Epidermal melanocyte (primary cell): ENCODE results near the gene PARD3B.

Source experiments
- DNase-seq: peaks from one replicate; pipeline ENCODE4 v3.0.0; 2011; ENCODE audit warnings: low spot score; ENCODE audit not compliant: insufficient read length

The PARD3B gene

DNA sequence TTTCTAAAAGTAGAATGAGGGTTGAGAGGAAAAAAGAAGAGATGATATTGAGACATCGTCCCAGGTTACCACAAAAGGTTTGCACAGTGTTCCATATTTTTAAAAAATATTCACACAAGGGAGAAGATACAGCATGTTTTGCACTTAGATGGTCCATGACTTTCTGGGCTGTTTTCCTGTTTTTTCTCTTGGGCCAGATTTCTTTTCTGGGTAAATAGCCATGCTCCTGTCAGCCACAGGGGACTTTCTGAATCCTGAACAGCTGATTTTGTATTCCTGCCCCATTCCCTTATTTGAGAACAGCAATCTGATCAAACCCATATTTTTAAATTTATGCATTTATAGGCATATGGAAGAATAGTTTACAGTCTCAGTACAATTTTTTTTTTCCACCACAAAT is 951.1 kb downstream of the PARD3B start:
- no peak for DNase-seq

GRCh38 chr2:205496772-205497171 is 951.5 kb downstream of the PARD3B start:
- no peak for DNase-seq

GRCh38 chr2:205499006-205499405 is 953.7 kb downstream of the PARD3B start:
- DNase-seq, result no peak

DNA sequence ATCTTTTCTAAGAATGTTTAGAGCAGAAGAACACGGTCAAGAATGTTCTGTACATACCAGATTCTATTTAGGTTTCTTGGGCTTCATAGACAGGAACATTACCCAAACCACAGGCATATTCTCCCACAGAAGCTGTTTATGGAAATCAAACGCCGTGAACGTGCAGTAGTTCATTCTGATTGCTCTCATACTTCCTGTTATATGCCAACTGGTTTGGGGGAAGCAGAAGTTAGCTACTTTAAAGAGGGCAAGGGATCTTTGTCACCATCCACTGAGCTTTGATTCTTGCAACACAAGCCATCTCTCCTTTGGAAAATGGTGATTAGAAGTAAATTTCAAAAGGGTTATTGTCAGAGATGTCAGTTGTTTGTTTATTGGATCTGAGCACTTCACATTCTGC is 954.8 kb downstream of the PARD3B start:
- no peak for DNase-seq

DNA sequence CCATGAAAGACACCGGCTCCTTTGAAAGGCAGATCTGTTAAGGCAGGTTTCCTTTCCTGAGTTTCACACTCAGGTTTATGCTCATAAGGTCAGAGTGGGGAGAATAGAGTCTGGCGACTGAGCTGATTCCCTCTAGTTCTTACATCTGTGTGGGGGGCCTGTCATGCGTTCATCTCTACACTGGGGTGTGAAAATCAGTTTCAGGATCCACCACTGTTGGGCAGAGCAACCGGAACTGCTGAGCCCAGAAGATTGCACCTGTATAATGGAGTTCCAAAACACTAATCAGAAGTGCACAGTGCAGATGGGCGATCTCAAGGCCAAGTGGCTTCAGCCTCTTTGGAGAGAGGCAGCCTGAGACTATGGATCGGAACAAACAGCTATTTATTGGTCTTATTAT is 955.7 kb downstream of the PARD3B start:
- DNase-seq, result no peak

- DNase-seq, result no peak
Measured at GRCh38 chr2:205501826-205502225, 956.6 kb downstream of the PARD3B start.

- DNase-seq, result no peak
Measured at GRCh38 chr2:205505371-205505770, 960.1 kb downstream of the PARD3B start.

DNA sequence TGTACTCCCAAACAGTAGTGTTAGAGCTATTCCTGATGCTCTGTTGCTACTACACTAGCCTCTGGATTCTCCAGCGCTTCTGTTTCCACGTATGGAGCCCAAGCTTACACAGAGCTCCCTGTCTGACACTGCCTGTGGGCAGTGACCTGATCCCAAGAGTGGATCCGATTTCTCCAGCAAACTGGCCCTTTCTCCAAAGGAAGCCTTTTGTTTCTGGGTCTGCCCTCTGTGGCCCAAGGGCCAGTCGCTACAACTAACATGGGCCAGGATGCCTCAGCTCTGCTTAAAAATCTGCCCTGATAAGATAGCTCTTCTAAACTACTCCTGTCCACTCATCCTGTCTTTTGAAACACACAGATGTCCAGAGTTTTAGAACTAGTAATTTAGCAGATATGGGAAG is 964.4 kb downstream of the PARD3B start:
- DNase-seq, result no peak

DNA sequence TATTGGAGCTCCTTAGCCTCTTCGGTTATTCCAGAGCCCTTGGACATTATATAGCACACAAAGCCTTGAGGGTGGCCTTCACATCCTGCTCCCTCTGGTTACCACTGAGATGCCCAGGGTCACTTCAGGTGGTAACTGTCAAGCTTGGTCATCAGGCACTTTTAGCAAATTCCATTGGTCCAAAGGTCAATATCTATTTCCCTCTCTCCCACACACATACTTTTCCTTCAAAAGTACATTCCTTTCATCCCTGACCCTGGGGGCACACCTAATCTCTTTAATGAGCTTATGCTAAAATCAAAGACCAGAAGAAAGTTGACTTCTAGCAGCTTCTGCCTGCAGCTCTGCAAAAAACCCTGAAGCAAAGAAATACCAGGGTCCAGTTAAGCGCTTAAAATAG is 965.1 kb downstream of the PARD3B start:
- DNase-seq, result no peak

DNA sequence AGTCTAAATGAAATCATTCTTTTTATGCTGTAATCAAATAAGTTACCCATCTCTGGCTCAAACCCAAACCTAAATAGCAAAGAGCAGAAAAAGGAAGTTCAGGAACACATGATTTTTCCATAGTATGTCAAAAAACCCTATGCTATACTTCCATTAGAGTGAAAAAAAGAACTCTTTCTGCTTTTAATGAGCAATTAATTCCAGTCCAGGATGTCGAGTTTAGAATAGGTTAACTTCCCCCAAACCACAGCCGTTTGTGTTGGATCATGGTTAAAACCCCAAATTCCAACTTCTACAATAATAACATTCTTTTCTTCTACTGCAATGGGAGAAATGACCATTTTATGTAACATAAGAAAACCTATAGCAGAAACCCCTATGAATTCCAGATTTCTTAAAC is 965.9 kb downstream of the PARD3B start:
- no peak for DNase-seq

DNA sequence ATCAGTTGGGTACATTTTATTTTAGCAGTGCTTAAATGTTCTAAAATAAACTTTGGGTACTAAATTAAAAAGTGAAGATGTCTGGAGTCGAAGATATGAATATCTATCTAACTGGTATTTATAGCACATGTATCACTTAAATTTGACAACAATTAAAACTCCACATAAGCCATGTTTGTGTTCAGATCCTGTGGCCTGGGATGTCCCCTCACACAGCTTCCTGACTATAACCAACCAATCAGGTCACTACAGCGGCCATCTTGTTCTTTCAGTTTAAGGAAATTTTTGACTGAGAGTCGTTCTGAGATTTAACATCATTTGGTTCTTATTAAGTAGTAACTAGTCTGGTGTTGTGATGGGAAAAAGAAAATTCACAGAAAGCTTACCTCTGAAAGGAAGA is 966.4 kb downstream of the PARD3B start:
- no peak for DNase-seq

GRCh38 chr2:205520311-205520710 is 975.0 kb downstream of the PARD3B start:
- DNase-seq, result no peak

DNA sequence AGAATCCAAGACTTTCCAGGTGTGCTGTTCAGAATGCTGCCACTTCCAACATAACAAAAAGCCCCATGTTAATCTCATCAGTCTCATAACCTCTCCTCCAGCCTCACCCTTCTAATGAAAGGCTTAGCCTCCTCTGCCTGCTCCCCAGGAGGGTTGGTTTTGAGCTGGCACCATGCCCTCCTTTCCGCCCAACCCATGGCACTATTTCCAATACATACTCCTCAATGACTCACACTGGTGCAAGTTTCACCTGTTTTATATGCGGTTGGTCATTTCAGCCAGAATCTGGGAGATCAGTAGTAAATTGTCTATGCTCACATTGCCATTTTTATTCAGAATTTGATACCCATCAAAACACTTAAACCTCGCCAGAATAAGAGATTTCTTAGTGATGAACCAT is 979.4 kb downstream of the PARD3B start:
- no peak for DNase-seq

- DNase-seq, result no peak
Measured at GRCh38 chr2:205527801-205528200, 982.5 kb downstream of the PARD3B start.

DNA sequence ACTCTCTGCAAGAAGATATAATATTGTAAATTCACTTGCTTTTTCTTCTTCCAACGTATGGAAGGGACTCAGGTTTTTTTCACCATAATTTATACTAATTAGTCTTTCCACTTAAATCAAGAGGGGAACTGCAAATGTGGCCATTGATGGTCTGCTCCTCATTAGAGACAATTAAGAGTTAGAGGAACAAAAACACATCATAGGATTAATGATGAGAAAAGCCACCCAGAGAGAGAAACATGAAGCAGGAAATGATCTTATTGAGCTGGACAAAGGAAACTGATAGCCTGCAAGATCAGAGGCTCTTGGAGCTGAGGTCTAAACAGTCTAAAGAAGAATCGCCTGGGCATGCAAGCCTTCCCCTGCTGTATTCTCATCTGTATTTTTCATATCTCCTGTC is 985.8 kb downstream of the PARD3B start:
- no peak for DNase-seq

GRCh38 chr2:205531489-205532148 is 986.3 kb downstream of the PARD3B start:
- DNase-seq, result no peak

DNA sequence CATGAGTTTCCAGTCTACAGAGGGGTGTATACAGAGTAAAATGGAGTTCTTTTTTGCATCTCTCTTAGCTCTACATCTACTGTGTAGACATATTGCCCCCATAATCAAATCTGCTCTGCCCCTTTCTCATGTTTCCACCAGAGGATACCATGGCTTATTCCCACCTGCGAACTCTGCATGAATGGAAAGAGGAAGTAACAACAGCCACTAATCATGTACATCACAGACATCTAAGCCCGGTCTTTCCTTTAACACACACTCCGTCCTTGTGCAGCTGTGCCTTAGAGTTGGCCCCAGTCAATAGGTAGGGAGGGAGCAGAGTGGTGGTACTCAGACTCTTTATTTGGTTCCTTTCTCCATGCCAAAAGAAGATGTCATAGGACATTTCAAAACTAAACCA is 989.7 kb downstream of the PARD3B start:
- no peak for DNase-seq

- no peak for DNase-seq
Measured at GRCh38 chr2:205539603-205540002, 994.3 kb downstream of the PARD3B start.

GRCh38 chr2:205540036-205540435 is 994.8 kb downstream of the PARD3B start:
- DNase-seq, result no peak

DNA sequence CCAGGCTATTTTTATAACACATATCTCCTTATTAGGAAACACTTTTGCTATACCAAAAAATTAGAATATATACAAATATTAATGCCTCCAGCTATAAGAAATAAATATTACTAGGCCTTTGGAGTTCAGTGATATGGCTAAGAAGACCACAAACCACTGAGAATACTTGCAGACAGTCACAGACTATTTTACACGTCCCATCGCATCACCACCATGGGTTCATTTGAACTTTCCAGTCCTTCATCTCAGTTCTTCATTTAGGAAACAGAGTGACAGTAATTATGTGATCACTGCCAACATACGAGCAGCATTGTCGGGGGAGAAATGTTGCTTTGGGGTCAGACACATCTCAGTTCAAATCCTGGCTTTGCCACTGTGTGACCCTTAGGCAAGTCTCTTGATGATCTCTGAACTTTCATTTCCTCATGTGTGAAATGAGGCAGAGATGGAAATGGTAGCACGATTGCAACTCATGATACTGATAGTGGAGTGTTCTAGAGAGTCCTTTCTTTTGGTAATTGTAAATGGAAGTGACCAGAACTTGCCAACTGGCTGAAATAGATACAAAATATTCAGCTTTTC is 998.1 kb downstream of the PARD3B start:
- no peak for DNase-seq

GRCh38 chr2:205543937-205544702 is 998.8 kb downstream of the PARD3B start:
- no peak for DNase-seq

DNA sequence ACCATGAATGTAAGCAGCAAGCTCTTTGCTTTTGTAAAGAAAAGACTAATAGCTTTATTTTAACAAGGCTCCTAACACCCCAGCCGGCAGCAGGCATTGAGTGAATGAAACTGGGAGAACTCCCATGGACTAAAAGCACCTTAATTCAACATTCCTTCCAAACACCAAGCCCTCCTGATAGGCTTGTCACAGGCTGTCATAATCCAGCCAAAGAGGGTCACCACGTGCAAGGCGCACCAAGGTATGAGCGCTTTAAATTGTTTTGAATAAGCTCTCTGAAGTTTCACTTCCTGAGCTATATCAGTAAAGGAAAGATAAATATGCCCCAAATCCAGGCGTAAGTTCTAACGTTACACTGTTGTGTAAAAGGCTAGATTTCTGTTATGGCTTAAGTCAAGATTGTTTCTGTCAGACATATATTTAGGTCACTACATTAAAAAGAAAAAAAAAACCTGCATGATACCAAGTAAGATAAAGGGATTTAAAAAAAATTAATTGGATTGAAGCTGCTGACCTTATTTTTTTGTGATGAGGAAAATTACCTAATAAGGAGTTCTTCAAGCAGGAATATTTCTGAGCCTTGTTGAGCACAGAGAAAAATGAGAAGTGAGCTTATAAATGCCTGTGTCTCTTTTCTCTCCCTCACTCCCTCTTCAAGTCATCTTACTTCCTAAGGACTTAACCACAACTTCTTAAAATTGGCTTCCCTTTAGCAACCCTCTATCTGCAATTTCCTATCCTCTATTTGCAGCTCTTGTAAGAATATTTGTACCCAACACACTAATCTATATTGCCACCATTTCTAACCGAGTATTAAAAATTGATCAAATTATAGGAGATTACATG is 1000.9 kb downstream of the PARD3B start:
- no peak for DNase-seq
